Thoracic aorta (tissue), 2 donors: ENCODE results near the gene ZDHHC16. TPM values are rescaled to one million over a fixed set of nuclear protein-coding genes. Genes with fewer than 3 reads are reported as not detected.

Experiments
- ATAC-seq: fragments of 150-250 bp; one replicate; pipeline ENCODE4 v1.8.0; 2017; ENCODE audit warnings: low read depth; ENCODE audit not compliant: insufficient number of reproducible peaks, low FRiP score
- DNase-seq: peaks from one replicate; pipeline ENCODE4 v3.0.0-alpha.2; 2020; ENCODE audit warnings: low spot score
- H3K27ac ChIP-seq, 2 donors: fragments of 200-600 bp; sonication (generic); 1 replicate in 1 of 2; 2 replicates in 1 of 2; pipeline ENCODE4 v1.5.1; 2016; ENCODE audit warnings: mild to moderate bottlenecking in 2 of 2, moderate library complexity in 2 of 2
- H3K27me3 ChIP-seq: fragments of 200-600 bp; sonication (generic); replicated peaks from 2 replicates; pipeline ENCODE4 v1.6.0; 2016; ENCODE audit warnings: mild to moderate bottlenecking; ENCODE audit not compliant: insufficient read depth
- H3K36me3 ChIP-seq: fragments of 200-600 bp; sonication (generic); one replicate; pipeline ENCODE4 v1.5.1; 2016
- H3K4me1 ChIP-seq, 2 donors: fragments of 200-600 bp; sonication (generic); 1 replicate in 1 of 2; 2 replicates in 1 of 2; pipeline versions ENCODE4 v1.5.1 to v1.6.0; 2016; ENCODE audit warnings: low read depth in 2 of 2, mild to moderate bottlenecking in 1 of 2; ENCODE audit not compliant: control insufficient read depth in 1 of 2
- H3K4me3 ChIP-seq: fragments of 200-600 bp; sonication (generic); 2 replicates; pipeline ENCODE4 v1.5.1; 2016; ENCODE audit warnings: mild to moderate bottlenecking
- H3K9me3 ChIP-seq: fragments of 200-600 bp; sonication (generic); 2 replicates; pipeline ENCODE4 v1.5.1; 2016
- total RNA-seq, 2 donors: library from RNA; depleted of rRNA; stranded (reverse); fragments of >200 nt; gene quantifications; one replicate each; pipeline versions ENCODE4 v1.1.0 to v1.2.3, GENCODE V29; 2016
- TF ChIP-seq, protein P1 (sequence below): fragments of 200-600 bp; sonication (generic); IDR thresholded peaks from one replicate; pipeline ENCODE4 v1.5.1; 2019; ENCODE audit warnings: antibody characterized with exemption

Gene ZDHHC16
- total RNA-seq: 10 to 100 TPM; 23.4 to 31.7 TPM

DNA sequence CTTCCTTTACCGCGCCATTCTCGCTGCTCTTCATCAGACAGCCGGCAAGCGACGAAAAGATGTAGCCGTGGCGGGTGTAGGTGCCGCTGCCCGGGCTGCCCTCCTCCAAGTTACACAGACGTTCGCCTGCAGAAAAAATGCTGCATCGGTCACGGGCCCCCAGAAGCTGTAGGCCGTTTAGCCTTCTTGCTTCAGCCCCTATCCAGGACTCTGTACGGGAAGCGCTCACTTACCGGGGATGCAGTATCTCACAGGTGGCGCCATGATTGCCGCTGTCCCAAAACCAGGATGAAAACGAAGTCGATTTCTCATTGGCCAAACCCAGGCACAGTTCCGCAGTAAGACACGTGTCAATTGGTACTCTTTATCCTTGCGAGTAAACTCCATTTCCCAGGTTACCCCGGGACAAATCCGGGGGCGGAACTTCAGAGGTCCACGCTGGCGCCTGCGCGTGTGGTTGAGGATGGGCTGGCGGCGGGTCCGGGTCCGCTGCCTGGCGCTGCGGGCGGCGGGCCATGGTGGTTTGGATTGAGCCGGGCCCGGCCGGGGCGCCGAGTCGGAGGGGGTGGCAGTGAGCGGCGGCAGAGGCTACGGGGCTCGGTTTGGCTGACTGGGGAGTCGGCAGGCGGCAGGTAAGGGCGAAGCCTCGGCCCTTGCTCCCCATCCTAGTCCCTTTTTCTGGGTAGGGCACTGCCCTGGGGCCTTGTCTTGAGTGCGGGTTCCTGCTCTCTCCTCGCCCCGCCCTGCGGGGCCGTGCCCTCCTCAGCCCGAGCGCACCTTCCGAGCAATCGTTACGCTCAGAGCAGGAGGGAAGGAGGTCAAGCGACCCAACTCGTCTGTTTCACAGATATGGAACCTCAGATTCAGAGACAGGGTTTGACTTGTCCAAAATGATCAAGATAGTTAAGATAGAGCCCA lies at the start of gene ZDHHC16, which contains the start of gene EXOSC1:
Gene ZDHHC16, plus strand, starts transcription at position 454 of the 918 bp plus-strand sequence. CDS start 5,501 bp downstream, outside the sequence.
Gene EXOSC1, minus strand, starts transcription at position 285 of the 918 bp plus-strand sequence. Its CDS starts 21 bp downstream, at position 264.
- Histone ChIP-seq H3K27me3 (no peaks in the 10 kb centered on the region), H3K27ac (peak within 1 kb of the TSS; percentile 37 to 53), H3K4me1 (peaks cover 17 to 40% of the 10 kb centered on the region in 2 donors), H3K36me3 (no peaks in the 10 kb centered on the region), H3K4me3 (peak within 1 kb of the TSS; percentile 89), H3K9me3 (no peaks in the 10 kb centered on the region)
- DNase-seq: peak; percentile 86
- TF ChIP-seq, protein P1, sequence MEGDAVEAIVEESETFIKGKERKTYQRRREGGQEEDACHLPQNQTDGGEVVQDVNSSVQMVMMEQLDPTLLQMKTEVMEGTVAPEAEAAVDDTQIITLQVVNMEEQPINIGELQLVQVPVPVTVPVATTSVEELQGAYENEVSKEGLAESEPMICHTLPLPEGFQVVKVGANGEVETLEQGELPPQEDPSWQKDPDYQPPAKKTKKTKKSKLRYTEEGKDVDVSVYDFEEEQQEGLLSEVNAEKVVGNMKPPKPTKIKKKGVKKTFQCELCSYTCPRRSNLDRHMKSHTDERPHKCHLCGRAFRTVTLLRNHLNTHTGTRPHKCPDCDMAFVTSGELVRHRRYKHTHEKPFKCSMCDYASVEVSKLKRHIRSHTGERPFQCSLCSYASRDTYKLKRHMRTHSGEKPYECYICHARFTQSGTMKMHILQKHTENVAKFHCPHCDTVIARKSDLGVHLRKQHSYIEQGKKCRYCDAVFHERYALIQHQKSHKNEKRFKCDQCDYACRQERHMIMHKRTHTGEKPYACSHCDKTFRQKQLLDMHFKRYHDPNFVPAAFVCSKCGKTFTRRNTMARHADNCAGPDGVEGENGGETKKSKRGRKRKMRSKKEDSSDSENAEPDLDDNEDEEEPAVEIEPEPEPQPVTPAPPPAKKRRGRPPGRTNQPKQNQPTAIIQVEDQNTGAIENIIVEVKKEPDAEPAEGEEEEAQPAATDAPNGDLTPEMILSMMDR: peak; percentile 12
- peak; percentile 97 for ATAC-seq

DNA sequence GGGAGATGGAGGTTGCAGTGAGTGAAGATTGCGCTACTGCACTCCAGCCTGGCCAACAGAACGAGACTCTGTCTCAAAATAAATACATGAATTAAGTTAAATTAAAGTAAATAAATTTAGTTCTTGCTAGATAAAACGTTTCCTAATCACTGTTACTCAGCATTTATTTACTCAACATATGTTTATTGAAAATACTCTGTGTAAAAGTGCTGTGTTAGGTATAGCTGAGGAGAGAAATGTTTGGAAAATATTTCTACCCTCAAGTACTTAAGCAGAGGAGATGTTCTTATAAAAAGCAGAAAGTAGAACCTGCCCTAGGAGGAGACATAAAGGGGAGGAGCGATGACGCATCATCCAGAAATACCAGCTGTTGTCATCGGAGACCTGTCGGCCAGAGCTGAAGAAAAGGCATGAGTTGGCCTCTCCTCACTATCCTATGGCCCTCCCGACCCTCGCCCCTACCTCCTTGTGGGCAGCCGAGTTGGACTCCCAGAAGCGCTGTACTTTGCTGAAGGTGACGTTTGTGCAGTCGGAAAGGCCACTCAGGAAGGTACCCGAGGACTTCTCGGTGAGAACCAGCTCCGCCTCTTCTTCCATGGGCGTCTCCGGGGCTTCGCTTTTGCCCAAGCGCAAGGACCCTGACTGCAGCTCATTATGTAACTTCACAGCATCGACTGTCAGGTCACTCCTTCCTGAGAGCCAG lies 46.0 kb upstream of the ZDHHC16 start:
- TF ChIP-seq, protein P1: no peak
- Histone ChIP-seq H3K36me3 (no peaks in the 10 kb centered on the region), H3K4me1 (peaks cover 7 to 10% of the 10 kb centered on the region in 2 donors), H3K27me3 (no peaks in the 10 kb centered on the region), H3K9me3 (no peaks in the 10 kb centered on the region), H3K27ac (peak overlapping the region in 1 of 2 donors; percentile 79), H3K4me3 (peak overlapping the region; percentile 93)
- ATAC-seq (no peak), DNase-seq (no peak)

DNA sequence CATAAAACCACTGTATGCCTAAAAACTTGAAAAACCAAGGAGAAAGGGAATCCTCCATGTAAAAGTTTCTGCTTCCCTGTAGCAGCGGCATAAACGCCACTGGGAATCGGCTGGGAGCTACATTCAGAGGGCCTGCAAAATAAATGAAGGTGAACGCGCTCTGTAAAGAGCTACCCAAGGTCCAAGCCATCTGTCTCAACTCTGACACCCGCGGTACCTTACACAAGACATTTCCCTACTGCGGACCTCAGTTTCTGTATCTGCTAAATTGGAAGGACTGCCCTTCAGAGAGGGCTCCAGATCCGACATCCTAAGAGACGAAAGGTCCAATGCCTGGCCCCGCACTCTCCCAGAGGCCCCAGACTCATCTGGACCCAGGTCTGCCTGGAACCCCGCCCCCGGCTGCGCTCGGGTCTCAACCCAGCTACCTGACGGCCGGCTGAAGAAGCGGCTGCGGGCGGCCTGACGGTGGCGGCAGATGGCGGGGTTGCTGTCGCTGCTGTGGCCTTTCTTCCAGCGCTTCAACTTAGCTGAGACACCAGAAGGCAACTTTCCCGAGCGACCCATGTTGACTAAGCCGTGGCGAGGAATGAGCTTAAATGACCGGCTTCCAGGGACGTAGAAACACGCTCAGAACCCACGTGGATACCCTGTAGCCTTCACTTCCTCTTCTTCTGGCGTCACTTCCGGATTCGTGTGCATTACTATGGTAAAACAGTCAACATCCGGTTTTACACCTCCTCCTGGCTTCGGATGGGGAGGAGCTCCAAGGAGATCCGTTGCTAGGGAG lies 45.1 kb upstream of the ZDHHC16 start, which contains the start of gene RRP12:
Gene RRP12, minus strand, starts transcription at position 676 of the 790 bp plus-strand sequence. Its CDS starts 109 bp downstream, at position 567.
- TF ChIP-seq, protein P1: peak; percentile 19
- Histone ChIP-seq H3K36me3 (no peaks in the 10 kb centered on the region), H3K9me3 (no peaks in the 10 kb centered on the region), H3K4me1 (peaks cover 7 to 10% of the 10 kb centered on the region in 2 donors), H3K27ac (peak within 1 kb of the TSS; percentile 77 to 79), H3K4me3 (peak within 1 kb of the TSS; percentile 93), H3K27me3 (no peaks in the 10 kb centered on the region)
- ATAC-seq (peak; percentile 100), DNase-seq (peak; percentile 91)

DNA sequence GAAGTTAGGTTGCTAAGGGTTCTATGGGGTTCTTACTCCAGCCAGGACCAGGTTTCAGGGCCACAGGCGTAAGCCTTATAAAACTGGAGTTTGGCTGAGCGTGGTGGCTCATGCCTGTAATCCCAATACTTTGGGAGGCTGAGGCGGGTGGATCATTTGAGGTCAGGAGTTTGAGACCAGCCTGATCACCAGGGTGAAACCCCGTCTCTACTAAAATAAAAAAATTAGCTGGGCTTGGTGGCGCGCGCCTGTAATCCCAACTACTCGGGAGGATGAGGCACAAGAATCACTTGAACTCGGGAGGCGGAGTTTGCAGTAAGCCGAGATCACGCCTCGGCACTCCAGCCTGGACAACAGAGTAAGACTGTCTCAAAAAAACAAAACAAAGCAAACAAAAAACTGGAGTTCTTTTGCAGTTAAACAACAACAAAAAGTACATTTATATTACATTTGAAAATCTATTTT lies 44.5 kb upstream of the ZDHHC16 start:
- ATAC-seq (no peak), DNase-seq (no peak)
- no peaks in the 10 kb centered on the region for H3K27me3 ChIP-seq
- TF ChIP-seq, protein P1: no peak
- H3K9me3 ChIP-seq: no peaks in the 10 kb centered on the region
- no peaks in the 10 kb centered on the region for H3K36me3 ChIP-seq
- H3K27ac ChIP-seq: peak overlapping the region; percentile 77 to 79
- peaks cover 7 to 10% of the 10 kb centered on the region in 2 donors for H3K4me1 ChIP-seq
- H3K4me3 ChIP-seq: peak overlapping the region; percentile 93
